Amygdala (tissue), 56 donors: ENCODE measurements around the gene OR52E2.
"Not testable (repeated sequence)": the region's sequence is repeated elsewhere in the genome, so short reads cannot be mapped to it uniquely, and the experiment has no call there.

Source experiments
- DNase-seq, 56 donors: peaks; one replicate each; lab custom pipeline; 2025; lab: John Stamatoyannopoulos, UW

OR52E2 gene

GRCh38 chr11:5059391-5059790 is at the start of gene OR52E2:
TSS of gene OR52E2 (minus strand) at chr11:5059627. CDS start at chr11:5059627, 0 bp downstream.
- no peak for DNase-seq

GRCh38 chr11:5107285-5107684 is 47.9 kb upstream of the OR52E2 start:
- no peak for DNase-seq

DNA sequence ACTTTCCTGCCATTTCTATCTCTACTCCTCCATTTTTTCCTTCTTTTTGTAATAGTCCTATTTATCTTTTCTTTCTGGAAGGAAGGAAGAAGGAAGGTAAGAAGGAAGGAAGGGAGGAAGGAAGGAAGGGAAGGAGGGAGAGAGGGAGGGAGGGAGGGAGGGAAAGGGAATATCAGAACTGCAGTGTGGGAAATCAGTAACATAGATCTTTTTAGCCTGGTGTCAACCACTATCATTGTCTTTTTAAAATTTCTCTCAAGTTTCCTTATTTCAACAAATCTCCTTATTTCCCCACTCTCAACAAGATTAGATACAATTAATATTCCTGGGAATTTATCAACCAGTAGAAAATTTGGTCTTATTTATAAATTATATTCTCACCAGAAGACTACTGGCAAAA is 43.6 kb upstream of the OR52E2 start:
- DNase-seq: no peak

DNA sequence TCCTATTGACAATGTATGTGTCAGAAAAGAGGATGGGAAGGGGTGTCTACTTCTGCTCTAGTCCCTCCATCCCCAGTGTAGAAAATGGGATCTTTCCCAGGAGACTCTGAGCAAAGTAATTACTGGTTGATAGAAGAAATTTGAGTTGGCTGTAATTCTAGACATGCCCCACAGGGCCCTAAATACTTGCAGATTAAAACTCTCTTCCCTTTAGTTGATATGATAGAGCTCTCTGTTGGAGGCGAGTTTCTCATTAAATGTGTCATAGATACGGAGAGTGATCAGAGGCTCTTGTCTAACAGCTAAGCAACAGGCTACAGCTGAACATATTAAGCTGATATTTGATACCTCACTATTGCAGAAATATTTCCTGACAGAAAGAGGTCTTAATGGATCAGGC is 42.8 kb upstream of the OR52E2 start:
- DNase-seq: no peak

GRCh38 chr11:5096011-5096410 is 36.6 kb upstream of the OR52E2 start:
- DNase-seq: no peak

DNA sequence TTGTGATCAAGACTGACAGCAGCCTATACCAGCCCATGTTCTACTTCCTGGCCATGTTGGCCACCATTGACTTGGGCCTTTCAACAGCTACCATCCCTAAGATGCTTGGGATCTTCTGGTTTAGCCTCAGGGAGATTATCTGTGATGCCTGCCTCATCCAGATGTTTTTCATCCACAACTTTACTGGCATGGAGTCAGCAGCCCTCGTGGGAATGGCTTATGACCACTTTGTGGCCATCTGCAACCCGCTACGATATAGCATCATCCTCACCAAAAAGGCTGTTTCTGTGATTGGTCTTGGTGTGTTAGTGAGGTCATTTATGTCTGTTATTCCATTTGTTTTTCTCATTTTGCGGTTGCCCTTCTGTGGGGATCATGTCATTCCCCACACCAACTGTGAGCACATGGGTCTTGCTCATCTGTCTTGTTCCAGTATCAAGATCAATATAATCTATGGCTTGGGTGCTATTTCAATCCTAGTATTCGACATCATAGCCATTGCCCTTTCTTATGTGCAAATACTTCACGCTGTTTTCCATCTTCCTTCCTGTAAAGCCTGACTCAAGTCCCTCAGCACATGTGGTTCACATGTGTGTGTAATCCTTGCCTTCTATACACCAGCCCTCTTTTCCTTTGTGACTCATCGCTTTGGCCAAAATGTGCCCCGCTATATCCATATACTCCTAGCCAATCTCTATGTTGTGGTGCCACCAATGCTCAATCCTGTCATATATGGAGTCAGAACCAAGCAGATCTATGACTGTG is 33.6 kb upstream of the OR52E2 start:
- DNase-seq: no peak

DNA sequence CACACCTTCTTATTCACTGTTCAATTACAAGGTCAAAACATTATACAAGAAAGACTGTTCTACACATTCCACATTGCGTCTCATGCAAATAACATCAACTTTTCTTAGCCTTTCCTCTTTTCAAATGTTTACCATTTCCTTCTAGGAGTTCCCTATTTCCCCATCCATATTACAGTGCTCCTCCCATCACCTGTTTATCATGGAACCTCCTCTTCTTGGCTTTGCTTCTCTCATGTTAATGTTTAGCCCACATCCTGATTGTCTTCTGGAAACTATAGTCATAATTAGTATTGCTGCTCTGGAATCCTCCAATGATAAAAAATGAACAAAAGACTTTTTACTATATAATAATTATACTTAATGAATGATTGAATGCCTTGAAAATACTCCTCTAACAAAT is 31.2 kb upstream of the OR52E2 start:
- DNase-seq: no peak

DNA sequence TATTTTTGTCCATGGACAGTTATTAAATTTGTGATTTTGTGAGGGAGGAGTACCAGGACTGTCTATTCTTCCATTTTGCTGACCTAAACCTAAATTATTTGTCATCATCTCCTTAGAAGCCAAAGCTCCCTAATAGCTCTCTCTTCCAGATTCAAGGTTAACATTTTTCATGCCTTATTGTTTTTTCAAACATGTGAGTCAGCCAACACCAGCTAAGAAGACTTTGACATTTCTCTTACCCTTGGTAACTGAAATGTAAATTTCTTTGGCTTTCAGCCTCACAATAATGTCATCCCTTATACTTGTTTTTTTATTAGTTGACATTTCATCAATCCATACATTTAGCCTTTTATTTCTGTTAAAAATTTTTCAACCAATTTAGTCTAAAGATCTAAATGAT is 29.1 kb upstream of the OR52E2 start:
- DNase-seq: no peak

DNA sequence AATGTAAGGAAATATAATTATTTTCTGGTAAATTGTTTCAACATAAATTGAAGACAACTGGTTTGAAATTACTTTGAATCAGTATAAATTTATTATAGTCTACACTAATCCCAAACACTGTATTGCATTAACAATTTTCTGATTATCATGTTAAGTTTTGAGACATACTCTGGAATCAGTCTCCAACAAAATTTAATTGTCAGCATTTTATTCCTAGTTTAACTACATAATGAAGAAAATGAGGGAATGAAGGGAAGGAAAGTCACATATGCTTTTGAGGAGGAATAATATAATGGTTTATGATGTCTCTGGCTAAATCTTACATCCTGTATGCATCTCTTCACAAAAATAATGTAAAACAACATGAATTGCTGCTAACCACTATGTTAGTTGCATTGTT is 24.2 kb upstream of the OR52E2 start:
- no peak for DNase-seq

- no peak for DNase-seq
These were observed 22.0 kb upstream of the OR52E2 start for GRCh38 chr11:5081405-5081804.

- no peak for DNase-seq
These were observed 12.4 kb upstream of the OR52E2 start for GRCh38 chr11:5071799-5072198.

- DNase-seq: no peak
These were observed 9.8 kb upstream of the OR52E2 start, which contains the start of gene OR52E1 for GRCh38 chr11:5069272-5069671. TSS of gene OR52E1 (plus strand) at chr11:5069572.

DNA sequence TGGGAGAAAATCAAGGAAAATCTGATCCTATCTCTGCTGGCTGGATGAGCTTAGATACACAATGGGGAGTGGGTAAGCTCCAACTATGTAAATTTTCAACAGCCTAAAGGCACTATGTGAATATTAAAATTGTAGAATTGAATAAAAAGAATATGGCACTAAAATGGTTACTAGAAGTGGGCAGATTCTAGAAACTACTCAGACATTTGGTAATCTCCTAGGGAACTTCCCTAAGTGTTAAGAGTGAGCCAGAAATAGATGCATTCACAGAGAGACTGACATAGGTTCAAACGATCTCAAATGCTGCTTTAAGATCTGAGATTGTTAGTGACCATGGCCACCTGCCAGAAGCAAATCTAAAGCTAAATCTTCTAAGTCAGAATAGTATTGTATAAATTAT is 5.6 kb upstream of the OR52E2 start:
- DNase-seq: no peak

GRCh38 chr11:5058679-5059078 is 748 bp downstream of the OR52E2 start:
- not testable (repeated sequence) for DNase-seq

DNA sequence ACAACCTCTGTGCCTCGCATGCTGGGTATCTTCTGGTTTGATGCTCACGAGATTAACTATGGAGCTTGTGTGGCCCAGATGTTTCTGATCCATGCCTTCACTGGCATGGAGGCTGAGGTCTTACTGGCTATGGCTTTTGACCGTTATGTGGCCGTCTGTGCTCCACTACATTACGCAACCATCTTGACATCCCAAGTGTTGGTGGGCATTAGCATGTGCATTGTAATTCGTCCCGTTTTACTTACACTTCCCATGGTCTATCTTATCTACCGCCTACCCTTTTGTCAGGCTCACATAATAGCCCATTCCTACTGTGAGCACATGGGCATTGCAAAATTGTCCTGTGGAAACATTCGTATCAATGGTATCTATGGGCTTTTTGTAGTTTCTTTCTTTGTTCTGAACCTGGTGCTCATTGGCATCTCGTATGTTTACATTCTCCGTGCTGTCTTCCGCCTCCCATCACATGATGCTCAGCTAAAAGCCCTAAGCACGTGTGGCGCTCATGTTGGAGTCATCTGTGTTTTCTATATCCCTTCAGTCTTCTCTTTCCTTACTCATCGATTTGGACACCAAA is 12.6 kb downstream of the OR52E2 start:
- DNase-seq: no peak

DNA sequence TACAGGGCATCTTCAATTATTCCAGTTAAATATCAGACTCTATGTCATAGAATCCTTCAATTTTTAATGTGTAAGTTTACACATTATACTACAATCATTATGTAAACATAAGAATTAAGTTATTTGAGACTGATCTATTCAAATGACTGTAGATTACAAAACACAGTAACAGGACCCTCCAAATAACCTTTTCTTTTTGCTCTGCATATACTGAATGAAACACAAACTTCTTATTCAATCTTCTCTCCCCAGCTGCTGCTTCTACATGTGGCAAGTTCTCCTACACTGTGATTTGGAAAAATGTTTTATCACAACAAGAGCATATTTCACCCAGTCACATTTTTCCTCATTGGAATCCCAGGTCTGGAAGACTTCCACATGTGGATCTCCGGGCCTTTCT is 13.2 kb downstream of the OR52E2 start, which contains the start of gene OR52J3:
Gene OR52J3 (plus strand): TSS at position 301 of the 400 bp plus-strand sequence. CDS start 0 bp downstream, at position 301.
- no peak for DNase-seq

DNA sequence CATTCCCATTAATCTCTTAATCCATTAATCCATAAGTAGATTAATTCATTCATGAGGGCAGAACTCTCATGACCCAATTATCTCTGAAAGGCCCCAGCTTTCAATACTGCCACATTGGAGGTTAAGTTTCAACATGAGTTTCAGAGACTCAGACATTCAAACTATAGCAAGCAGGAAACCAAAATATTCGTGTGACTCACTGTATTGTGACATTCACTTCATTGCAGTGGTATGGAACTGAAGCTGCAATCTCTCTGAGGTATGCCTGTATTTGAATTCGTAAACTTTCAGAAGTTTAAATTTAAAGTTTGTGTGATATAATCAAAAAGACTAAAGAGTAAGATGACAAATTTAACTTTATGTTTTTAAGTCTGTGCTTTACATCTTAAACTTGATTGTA is 16.0 kb downstream of the OR52E2 start:
- no peak for DNase-seq

GRCh38 chr11:5042091-5042490 is 17.3 kb downstream of the OR52E2 start:
- DNase-seq: no peak

- no peak for DNase-seq
These were observed 18.6 kb downstream of the OR52E2 start for GRCh38 chr11:5040876-5041275.

- no peak for DNase-seq
These were observed 21.1 kb downstream of the OR52E2 start for GRCh38 chr11:5038341-5038740.

DNA sequence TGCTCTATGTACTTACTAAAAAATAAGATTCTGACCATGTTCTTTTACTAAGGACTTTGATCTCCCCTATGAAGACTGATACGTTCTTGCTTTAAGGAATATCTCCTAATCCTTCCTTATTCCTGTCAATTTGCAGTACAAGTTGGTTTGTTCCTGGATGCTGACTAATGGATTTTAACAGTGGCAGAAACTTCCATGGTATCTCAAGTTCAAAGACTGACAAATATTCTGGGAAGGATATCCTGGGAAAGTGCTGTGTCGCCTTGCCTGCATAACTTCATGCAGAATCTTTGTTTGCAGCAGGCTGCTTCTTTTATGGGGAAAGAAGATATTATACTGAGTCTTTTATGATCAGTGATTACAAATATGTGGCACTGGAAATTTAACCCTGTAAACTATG is 21.5 kb downstream of the OR52E2 start:
- no peak for DNase-seq

DNA sequence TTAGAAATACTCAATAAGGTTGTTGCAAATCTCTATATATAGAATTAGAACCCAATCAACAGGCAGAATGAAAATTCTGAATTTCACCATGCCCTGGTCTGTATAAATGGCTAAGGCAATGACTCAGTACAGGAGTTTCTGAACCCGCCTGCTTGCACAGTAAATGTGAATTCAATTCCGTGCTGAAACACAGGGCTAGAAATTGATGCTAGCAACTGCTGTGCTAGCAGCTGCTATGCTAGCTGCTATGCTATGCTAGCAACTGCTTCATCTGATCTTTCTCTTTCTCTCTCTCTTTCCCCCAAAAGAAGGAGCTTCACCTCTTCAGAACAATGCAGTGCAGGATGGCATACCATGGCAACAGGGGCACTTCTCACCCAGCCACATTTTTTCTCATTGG is 22.8 kb downstream of the OR52E2 start:
- no peak for DNase-seq
